PC-3 (cell line): Measurements from ENCODE around the gene JMJD7.

Experiments
- CTCF ChIP-seq: fragments of 300-600 bp; sonication (generic); conservative IDR thresholded peaks from 2 replicates; pipeline ENCODE4 v1.5.1; 2017; ENCODE audit warnings: antibody characterized with exemption, low read depth, mild to moderate bottlenecking, low read length
- EZH2 ChIP-seq: fragments of 300-600 bp; sonication (generic); IDR thresholded peaks from one replicate; pipeline ENCODE4 v1.6.1; 2017; ENCODE audit warnings: antibody characterized with exemption, mild to moderate bottlenecking, low read length; ENCODE audit not compliant: unreplicated experiment

DNA sequence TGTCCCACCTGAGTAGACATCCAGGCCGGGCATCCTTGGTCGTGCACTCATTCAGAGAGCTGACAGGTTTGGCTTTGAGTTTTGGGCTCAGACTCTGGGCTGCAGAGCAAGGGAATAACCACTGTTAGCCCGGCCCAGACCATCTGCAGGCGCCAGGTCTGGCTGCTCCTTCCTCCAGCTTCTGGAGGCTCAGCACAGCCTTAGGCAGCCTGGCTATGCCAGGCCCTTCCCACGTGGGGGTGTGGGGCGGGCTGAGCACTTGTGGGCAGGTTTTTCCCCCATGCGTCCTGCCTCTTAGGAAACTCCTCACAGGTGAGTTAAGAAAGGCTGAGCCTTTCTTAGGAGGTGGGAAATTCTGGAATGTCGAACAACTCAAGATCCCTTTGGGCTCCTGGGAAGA is 22.0 kb downstream of the JMJD7 start:
- TF ChIP-seq CTCF (no peak), EZH2 (no peak)
